ENCODE data around the gene KCNIP1. TPM values are rescaled to one million over a fixed set of nuclear protein-coding genes. Genes with fewer than 3 reads are reported as not detected.

KCNIP1 gene
- total RNA-seq, 8 experiments from 2014 or later: 0.80 to 35.0 (median 14.5) TPM; not detected in 2

DNA sequence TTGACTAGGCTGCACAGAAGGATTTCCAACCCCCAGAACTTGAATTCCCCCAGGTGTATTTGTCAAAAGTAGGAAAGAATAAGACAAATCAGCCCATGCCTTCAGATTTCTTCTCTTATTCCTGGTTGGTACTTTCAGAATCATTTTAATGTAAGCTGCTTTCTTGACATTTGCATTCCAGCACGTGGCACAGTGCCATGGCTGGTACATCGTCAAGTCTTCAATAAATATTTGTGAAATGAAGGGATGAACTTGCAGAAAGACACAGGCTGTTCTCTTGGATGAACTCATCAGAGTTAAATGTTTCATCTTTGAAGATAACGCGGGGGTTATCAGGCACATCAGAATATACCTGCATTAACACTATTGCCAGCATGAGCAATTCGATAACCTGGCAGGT, 14.5 kb downstream of the KCNIP1 start:
- Histone ChIP-seq H3K27ac (no peak overlapping the region), H3K4me1 (replicated peaks in 1 of 2) (peaks cover 30 to 40% of the 10 kb centered on the region in 2 donors), H3K4me3 (no peak overlapping the region)
- 47 to 100% (median 83%) methylated on average over 2 to 5 of the region's 5 CpGs; no CpG with 5 or more reads in 2 of the 10 experiments for WGBS, 10 experiments
- ATAC-seq (replicated peaks in 6 of 8): no peak
- in situ Hi-C loops (cut with MboI; ENCODE audit: low pct_unique_long_range_greater_than_20kb in 2 of 9, low sequenced_read_pairs in 9 of 9, unreplicated experiment in 9 of 9): no loop called here

DNA sequence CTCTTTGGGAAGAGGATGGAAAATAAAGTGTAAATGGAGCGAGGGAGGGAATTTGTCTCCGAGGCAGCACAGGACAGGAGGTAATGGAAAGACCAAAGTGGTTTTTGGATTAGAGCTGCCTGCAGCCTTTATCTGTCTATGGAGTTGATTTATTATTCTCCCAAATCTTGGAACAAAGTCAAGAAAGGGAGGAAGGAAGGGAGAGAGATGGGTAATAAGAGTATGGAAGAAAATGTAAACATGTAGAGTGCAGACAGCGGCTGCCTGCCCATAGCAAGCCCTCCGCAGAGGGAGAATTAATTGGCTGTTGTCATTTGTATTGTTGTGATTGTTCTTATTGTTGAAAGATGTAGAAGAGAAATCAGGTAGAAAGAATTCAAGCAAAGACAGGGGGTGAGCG, 15.7 kb downstream of the KCNIP1 start:
- 36 to 83% (median 66%) methylated on average over 1 to 5 of the region's 5 CpGs for WGBS, 10 experiments
- no peak for ATAC-seq (replicated peaks in 6 of 8)

DNA sequence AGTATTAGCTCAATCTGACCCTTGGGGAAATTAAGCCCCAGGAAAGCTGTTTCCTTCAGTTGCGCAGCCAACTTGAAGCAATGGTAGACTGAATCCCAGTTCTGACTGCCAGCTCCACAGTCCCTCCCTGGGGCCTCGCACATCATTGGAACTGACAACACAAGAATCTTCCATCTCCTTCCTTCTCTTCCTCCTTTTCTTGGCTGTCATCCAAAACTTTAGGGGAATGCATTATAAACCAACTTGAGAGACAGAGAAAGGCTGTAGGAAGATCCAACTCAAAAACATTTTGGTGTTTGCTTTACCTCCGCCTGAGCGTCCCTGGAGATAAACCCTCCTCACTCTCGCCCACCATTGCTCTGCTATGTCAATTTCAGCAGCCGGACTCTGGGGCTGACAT, 16.6 kb downstream of the KCNIP1 start:
- WGBS, 10 experiments: 60 to 100% (median 97%) methylated on average over 1 to 5 of the region's 6 CpGs; no CpG with 5 or more reads in 3 of the 10 experiments
- peaks cover 40 to 45% of the 10 kb centered on the region in 2 donors for H3K4me1 ChIP-seq (replicated peaks in 1 of 2)
- no peak overlapping the region for H3K4me3 ChIP-seq
- H3K27ac ChIP-seq: no peak overlapping the region
- in situ Hi-C loops (cut with MboI; ENCODE audit: low pct_unique_long_range_greater_than_20kb in 2 of 9, low sequenced_read_pairs in 9 of 9, unreplicated experiment in 9 of 9): no loop called here
- ATAC-seq (replicated peaks in 6 of 8): no peak

More for the DNA sequence above, 15.7 kb downstream of the KCNIP1 start:
- in situ Hi-C loops (cut with MboI; ENCODE audit: low pct_unique_long_range_greater_than_20kb in 2 of 9, low sequenced_read_pairs in 9 of 9, unreplicated experiment in 9 of 9): no loop called here
- Histone ChIP-seq H3K27ac (no peak overlapping the region), H3K4me1 (replicated peaks in 1 of 2) (peaks cover 39 to 45% of the 10 kb centered on the region in 2 donors), H3K4me3 (no peak overlapping the region)

DNA sequence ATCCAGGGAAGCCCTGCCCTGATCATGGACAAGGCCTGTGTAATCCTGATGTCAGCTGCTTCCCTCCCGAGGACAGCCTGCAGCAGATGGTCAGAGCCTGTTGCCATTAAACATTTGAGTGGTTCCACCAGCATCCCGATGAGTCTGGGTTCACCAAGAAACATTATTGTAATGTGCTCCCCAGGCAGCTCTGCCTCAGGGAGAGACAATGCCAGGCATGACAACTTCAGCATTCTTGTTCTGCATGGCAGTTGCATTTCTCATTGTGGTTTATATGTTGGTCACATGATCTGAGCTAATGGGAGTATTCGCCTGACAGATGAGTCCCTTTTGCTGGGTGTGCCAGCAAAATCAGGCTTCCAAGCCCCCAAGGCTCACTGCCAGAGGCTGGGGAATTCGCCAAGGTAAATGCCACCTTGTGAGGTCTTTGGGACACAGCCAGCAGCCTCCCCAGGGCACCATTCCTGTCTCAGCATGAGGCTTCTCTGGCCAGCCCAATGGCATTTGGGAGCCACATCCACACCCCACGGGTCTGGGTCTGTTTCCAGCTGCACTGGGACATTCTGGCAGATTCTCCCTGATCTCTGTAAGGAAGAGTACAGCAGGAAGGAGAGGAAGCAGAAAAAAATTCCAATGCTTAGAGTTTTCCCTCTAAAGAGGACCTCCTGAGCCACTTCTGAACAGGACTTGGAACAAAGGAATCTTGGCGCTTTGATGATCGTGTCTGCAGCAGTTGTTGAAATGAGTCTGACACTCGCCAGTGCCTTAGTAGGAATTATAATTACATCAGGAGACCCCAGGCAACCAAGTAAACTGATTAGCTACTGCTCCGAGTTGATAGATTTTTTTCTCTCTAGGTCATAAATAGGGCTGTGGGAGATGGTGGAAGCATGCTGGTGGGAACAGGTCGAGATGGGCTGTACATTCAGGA, 18.7 kb downstream of the KCNIP1 start:
- peak; percentile 36 to 81 (median 72) for ATAC-seq (replicated peaks in 6 of 8)
- no peak overlapping the region for H3K4me3 ChIP-seq
- H3K27ac ChIP-seq: peak overlapping the region; percentile 29 to 64
- in situ Hi-C loops (cut with MboI; ENCODE audit: low pct_unique_long_range_greater_than_20kb in 2 of 9, low sequenced_read_pairs in 9 of 9, unreplicated experiment in 9 of 9): no loop called here
- 0 to 80% (median 52%) methylated on average over 1 to 8 of the region's 10 CpGs; no CpG with 5 or more reads in 1 of the 10 experiments for WGBS, 10 experiments
- H3K4me1 ChIP-seq (replicated peaks in 1 of 2): peaks cover 42 to 45% of the 10 kb centered on the region in 2 donors

DNA sequence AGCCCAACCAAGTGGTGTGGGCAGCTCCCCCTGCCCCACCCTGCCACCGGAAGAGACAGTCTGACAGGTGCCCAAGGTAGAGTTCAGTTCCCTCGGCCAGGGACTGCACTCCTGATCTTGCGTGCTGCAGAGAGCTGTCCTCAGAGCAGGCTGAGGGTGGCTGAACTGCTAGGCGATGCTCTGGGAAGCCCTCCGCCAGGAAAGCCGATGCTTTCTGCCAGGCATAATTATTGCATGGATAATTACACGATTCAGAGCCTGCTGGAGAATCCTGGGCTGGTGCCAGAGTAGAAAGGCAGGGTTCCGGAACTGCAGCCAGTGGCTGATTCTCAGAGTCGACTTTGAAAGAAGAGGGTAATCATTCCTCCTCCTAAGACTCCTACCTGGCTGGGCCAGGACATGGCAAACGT, 19.3 kb downstream of the KCNIP1 start:
- H3K4me1 ChIP-seq (replicated peaks in 1 of 2): peaks cover 42 to 45% of the 10 kb centered on the region in 2 donors
- H3K27ac ChIP-seq: peak overlapping the region in 1 of 2 donors; percentile 16
- 0 to 96% (median 54%) methylated on average over 1 to 6 of the region's 10 CpGs; no CpG with 5 or more reads in 3 of the 10 experiments for WGBS, 10 experiments
- H3K4me3 ChIP-seq: no peak overlapping the region
- in situ Hi-C loops (cut with MboI; ENCODE audit: low pct_unique_long_range_greater_than_20kb in 2 of 9, low sequenced_read_pairs in 9 of 9, unreplicated experiment in 9 of 9): no loop called here
- peak; percentile 44 to 91 (median 54) for ATAC-seq (replicated peaks in 6 of 8)

DNA sequence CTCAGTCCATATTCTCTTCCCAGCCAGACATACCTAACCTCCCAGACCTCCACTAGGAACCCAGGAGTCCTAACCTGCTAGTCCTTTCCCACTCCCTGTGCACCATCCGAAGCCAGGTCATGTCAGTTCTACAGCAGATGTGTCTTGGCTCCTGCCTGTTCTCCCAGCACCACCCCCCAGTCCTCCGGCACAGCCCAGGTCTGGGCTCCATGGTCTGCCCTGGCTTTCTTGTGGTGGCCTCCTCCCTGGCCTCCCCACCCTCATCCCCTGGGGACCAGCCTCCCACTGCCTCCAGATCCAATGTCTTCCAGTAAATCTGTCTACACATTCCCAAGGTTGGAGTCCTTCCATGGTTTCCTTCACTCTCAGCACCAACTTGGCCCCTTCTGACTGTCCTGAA, 20.0 kb downstream of the KCNIP1 start:
- in situ Hi-C loops (cut with MboI; ENCODE audit: low pct_unique_long_range_greater_than_20kb in 2 of 9, low sequenced_read_pairs in 9 of 9, unreplicated experiment in 9 of 9): no loop called here
- 100% methylated on average over 1 of the region's 2 CpGs; no CpG with 5 or more reads in 9 of the 10 experiments for WGBS, 10 experiments
- ATAC-seq (replicated peaks in 6 of 8): no peak
- H3K4me1 ChIP-seq (replicated peaks in 1 of 2): peaks cover 42 to 45% of the 10 kb centered on the region in 2 donors
- no peak overlapping the region for H3K4me3 ChIP-seq
- H3K27ac ChIP-seq: peak overlapping the region in 1 of 2 donors; percentile 32

DNA sequence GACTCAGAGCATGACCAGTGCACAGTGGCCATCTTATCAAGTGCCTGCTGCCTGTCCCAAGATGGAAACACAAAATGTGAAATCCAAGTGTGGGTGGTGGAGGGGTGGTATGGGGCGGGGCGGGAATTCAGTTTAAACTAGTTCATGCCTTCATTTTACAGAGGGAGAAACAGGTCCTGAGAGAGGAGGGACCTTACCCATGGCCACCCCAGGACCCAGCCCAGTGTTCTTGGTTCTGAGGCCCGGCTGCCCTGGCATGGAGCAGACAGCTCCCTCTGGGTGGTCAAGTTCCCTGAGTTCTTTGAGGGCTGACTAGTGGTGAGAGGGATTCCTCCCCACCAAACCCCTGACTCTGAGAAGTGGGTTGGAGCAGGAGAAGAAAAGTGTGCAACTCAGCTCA, 20.8 kb downstream of the KCNIP1 start:
- ATAC-seq (replicated peaks in 6 of 8): no peak
- in situ Hi-C loops (cut with MboI; ENCODE audit: low pct_unique_long_range_greater_than_20kb in 2 of 9, low sequenced_read_pairs in 9 of 9, unreplicated experiment in 9 of 9): no loop called here
- Histone ChIP-seq H3K27ac (no peak overlapping the region), H3K4me3 (no peak overlapping the region), H3K4me1 (replicated peaks in 1 of 2) (peaks cover 36 to 39% of the 10 kb centered on the region in 2 donors)
- 100% methylated on average over 1 of the region's 3 CpGs; no CpG with 5 or more reads in 9 of the 10 experiments for WGBS, 10 experiments

DNA sequence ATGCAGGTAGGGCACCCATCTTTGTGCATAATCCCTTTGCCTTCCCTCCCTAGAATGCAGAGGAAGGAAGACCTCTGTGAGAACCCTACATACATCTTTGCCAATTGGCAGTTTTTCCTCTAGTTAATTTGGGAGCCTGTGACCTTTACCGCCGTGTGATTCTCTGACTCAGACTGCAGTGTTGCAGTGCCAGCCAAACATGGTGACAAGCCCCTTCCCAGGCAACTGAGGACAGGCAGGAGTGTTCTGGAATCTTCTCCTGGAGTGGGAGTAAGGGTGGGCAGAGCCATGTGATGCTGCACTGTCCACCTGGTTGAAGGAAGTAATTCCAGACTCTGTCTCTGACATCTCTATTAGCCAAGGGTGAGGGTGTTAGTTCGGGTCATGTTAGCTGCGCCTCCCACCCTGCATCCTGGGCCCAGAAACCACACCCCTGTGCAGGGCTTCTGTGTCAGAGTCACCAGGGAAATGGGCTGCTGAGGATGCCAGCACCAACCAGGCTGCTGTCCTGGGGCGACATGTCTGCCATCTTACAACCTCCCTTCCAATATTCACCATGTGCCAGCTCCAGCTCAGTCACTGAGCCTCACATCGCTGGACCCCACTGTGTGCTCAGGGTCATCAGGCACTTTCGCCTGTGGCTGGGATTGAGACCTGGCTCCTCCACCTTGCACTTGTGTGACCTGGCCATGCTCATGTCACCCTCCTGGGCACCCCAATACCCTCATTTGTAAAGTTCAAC, 21.8 kb downstream of the KCNIP1 start:
- in situ Hi-C loops (cut with MboI; ENCODE audit: low pct_unique_long_range_greater_than_20kb in 2 of 9, low sequenced_read_pairs in 9 of 9, unreplicated experiment in 9 of 9): no loop called here
- WGBS, 10 experiments: 0 to 100% (median 80%) methylated on average over 1 to 6 of the region's 7 CpGs; no CpG with 5 or more reads in 4 of the 10 experiments
- peaks cover 28% of the 10 kb centered on the region in 2 donors for H3K4me1 ChIP-seq (replicated peaks in 1 of 2)
- no peak overlapping the region for H3K27ac ChIP-seq
- ATAC-seq (replicated peaks in 6 of 8): no peak
- no peak overlapping the region for H3K4me3 ChIP-seq

DNA sequence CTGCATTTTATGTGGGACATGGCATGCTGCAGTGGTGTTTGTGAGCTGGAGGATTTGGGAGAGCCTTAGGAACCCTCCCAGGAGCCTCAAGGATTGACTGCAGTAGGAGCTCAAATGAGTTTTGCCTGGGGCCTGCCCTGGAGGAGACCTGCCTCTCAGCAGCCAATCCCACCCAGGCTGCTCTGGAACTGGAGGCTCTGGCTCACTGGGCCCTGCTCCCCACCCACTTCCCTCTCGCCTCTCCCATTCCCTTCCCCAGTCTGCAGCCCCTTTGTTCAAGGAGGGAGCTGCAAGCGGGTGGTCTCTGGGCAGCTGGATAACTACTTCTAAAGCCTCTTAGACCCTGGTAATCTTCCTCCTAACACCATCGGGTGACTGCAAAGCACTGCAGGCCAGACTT, 24.2 kb downstream of the KCNIP1 start:
- ATAC-seq (replicated peaks in 6 of 8): no peak
- H3K4me1 ChIP-seq (replicated peaks in 1 of 2): peaks cover 15 to 17% of the 10 kb centered on the region in 2 donors
- no peak overlapping the region for H3K4me3 ChIP-seq
- WGBS, 10 experiments: 83 to 100% (median 96%) methylated on average over 1 to 2 of the region's 3 CpGs; no CpG with 5 or more reads in 6 of the 10 experiments
- in situ Hi-C loops (cut with MboI; ENCODE audit: low pct_unique_long_range_greater_than_20kb in 2 of 9, low sequenced_read_pairs in 9 of 9, unreplicated experiment in 9 of 9): no loop called here
- H3K27ac ChIP-seq: no peak overlapping the region

DNA sequence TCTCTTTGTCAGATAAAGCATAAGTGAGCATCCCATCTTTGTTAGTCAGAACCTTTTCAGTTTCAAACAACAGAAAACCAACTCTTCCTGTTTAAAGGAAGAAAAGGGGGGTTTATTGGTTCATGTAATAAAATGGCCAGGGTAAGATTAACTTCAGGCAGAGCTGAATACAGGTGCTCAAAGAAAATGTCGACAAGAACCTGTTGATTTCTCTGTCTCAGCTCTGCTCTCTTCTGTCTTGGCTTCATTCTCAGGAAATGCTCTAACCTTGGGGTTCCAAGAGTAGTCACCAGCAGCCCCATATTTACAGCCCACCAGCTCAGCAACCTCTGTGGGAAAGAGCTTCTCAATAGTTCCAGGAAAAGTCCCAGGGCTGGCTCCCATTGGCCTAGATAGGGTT, 25.2 kb downstream of the KCNIP1 start:
- ATAC-seq (replicated peaks in 6 of 8): no peak
- in situ Hi-C loops (cut with MboI; ENCODE audit: low pct_unique_long_range_greater_than_20kb in 2 of 9, low sequenced_read_pairs in 9 of 9, unreplicated experiment in 9 of 9): no loop called here

DNA sequence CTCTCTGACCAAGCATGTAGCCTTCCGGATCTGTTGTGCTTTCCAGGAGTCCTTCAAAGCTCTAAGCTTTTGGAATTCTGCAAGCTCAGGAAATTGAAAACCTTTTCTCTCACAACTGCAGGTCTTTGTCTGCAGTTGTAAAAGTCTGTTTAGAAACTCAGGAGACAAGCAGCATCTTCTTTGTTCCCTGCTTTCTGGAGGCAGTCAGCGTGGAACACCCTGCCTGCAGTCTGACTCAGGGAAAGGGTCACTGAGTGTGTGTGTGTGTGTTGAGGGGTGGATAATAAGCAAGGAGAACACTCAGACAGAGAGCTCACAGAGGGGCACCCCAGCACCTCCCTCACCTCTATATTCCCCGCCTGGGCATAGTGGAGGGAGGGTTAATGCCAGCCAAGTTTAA, 29.1 kb downstream of the KCNIP1 start:
- Histone ChIP-seq H3K4me1 (replicated peaks in 1 of 2) (peaks cover 8 to 30% of the 10 kb centered on the region in 2 donors), H3K27ac (no peak overlapping the region), H3K4me3 (no peak overlapping the region)
- in situ Hi-C loops (cut with MboI; ENCODE audit: low pct_unique_long_range_greater_than_20kb in 2 of 9, low sequenced_read_pairs in 9 of 9, unreplicated experiment in 9 of 9): no loop called here
- peak in 5 of 8 experiments; percentile 45 to 74 (median 60) for ATAC-seq (replicated peaks in 6 of 8)
- 17 to 60% (median 40%) methylated on average over 1 to 2 of the region's 3 CpGs; no CpG with 5 or more reads in 5 of the 10 experiments for WGBS, 10 experiments

More for the DNA sequence above, 25.2 kb downstream of the KCNIP1 start:
- no peak overlapping the region for H3K4me3 ChIP-seq
- peaks cover 5 to 12% of the 10 kb centered on the region in 2 donors for H3K4me1 ChIP-seq (replicated peaks in 1 of 2)
- no peak overlapping the region for H3K27ac ChIP-seq
- WGBS, 10 experiments: 71 to 100% (median 100%) methylated on average over 1 of the region's 1 CpG; no CpG with 5 or more reads in 5 of the 10 experiments

DNA sequence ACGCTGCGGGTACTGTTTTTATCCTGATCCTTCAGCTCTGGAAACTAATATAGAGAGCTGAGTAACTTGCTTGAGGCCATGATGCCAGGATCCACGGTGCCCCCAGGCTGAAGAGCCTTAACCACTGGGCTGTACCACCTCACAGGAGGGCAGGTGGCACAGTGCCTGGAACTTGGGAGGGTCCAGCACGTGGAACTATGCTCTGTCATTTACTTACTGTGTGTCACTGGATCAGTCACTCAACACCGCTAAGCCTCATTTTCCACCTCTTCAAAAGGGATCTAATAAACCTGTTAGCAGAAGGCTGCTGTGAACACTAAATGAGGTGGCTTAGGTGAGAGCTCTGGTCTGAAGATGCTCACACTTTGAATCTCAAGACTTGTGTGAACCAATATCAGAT, 29.6 kb downstream of the KCNIP1 start:
- 27 to 96% (median 77%) methylated on average over 2 to 3 of the region's 5 CpGs; no CpG with 5 or more reads in 6 of the 10 experiments for WGBS, 10 experiments
- H3K4me1 ChIP-seq (replicated peaks in 1 of 2): peaks cover 8 to 34% of the 10 kb centered on the region in 2 donors
- in situ Hi-C loops (cut with MboI; ENCODE audit: low pct_unique_long_range_greater_than_20kb in 2 of 9, low sequenced_read_pairs in 9 of 9, unreplicated experiment in 9 of 9): no loop called here

DNA sequence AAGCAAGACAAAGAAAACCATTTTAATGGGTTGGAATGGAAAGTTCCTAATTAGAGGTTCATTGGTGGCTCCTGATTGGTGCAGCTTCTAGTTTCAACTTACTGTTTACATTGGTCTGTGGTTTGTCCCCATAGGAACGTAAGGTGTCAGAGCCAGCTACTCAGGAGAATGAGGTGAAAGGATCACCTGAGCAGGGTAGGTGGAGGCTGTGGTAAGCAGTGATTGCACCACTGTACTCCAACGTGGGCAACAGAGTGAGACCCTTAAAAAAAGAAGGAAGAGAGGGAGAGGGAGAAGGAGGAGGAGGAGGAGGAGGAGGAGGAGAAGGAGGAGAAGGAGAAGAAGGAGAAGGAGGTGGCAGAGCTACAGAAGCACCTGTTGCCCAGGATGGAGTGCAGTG, 30.4 kb downstream of the KCNIP1 start:
- WGBS, 10 experiments: 0 to 100% (median 67%) methylated on average over 1 to 2 of the region's 2 CpGs; no CpG with 5 or more reads in 5 of the 10 experiments
- Histone ChIP-seq H3K4me1 (replicated peaks in 1 of 2) (peaks cover 11 to 42% of the 10 kb centered on the region in 2 donors), H3K27ac (no peak overlapping the region), H3K4me3 (no peak overlapping the region)
- in situ Hi-C loops (cut with MboI; ENCODE audit: low pct_unique_long_range_greater_than_20kb in 2 of 9, low sequenced_read_pairs in 9 of 9, unreplicated experiment in 9 of 9): no loop called here
- ATAC-seq (replicated peaks in 6 of 8): no peak

More for the DNA sequence above, 29.6 kb downstream of the KCNIP1 start:
- Histone ChIP-seq H3K4me3 (no peak overlapping the region), H3K27ac (no peak overlapping the region)
- no peak for ATAC-seq (replicated peaks in 6 of 8)

Measured in motor neuron (in vitro differentiated cells).